Measurements from ENCODE around the gene GRIN2A.

GRIN2A gene

GRCh38 chr16:10083301-10083700 lies 98.9 kb downstream of the GRIN2A start:
- DNase-seq: no peak

- no peak for DNase-seq
Measured at GRCh38 chr16:10081201-10081940, 100.9 kb downstream of the GRIN2A start.

- no peak for DNase-seq
Measured at GRCh38 chr16:10080051-10080772, 102.0 kb downstream of the GRIN2A start.

- DNase-seq: no peak
Measured at GRCh38 chr16:10078541-10078949, 103.7 kb downstream of the GRIN2A start.

- no peak for DNase-seq
Measured at GRCh38 chr16:10077861-10078260, 104.4 kb downstream of the GRIN2A start.

GRCh38 chr16:10076037-10076436 lies 106.2 kb downstream of the GRIN2A start:
- no peak for DNase-seq

GRCh38 chr16:10070591-10070990 lies 111.6 kb downstream of the GRIN2A start:
- no peak for DNase-seq

GRCh38 chr16:10069374-10069773 lies 112.9 kb downstream of the GRIN2A start:
- DNase-seq: no peak

GRCh38 chr16:10067835-10068234 lies 114.4 kb downstream of the GRIN2A start:
- DNase-seq: no peak

- DNase-seq: no peak
Measured at GRCh38 chr16:10067406-10067805, 114.8 kb downstream of the GRIN2A start.

- DNase-seq: no peak
Measured at GRCh38 chr16:10065019-10065418, 117.2 kb downstream of the GRIN2A start.

- no peak for DNase-seq
Measured at GRCh38 chr16:10048850-10049249, 133.4 kb downstream of the GRIN2A start.

- no peak for DNase-seq
Measured at GRCh38 chr16:10045947-10046346, 136.3 kb downstream of the GRIN2A start.

GRCh38 chr16:10045291-10045775 lies 136.9 kb downstream of the GRIN2A start:
- no peak for DNase-seq

GRCh38 chr16:10040136-10041080 lies 141.8 kb downstream of the GRIN2A start:
- no peak for DNase-seq

- DNase-seq: no peak
Measured at GRCh38 chr16:10039220-10040096, 142.8 kb downstream of the GRIN2A start.

GRCh38 chr16:10037751-10038150 lies 144.5 kb downstream of the GRIN2A start:
- DNase-seq: no peak

- DNase-seq: no peak
Measured at GRCh38 chr16:10036956-10037355, 145.3 kb downstream of the GRIN2A start.

- no peak for DNase-seq
Measured at GRCh38 chr16:10033556-10033955, 148.7 kb downstream of the GRIN2A start.

GRCh38 chr16:10031955-10032354 lies 150.3 kb downstream of the GRIN2A start:
- DNase-seq: no peak

- no peak for DNase-seq
Measured at GRCh38 chr16:10031473-10031872, 150.8 kb downstream of the GRIN2A start.

GRCh38 chr16:10028644-10029043 lies 153.6 kb downstream of the GRIN2A start:
- no peak for DNase-seq

All from stimulated activated CD4-positive, alpha-beta T cell treated with anti-CD3 and anti-CD28 coated beads, Interleukin-15, amount 100 ng/mL, for 24 hours (primary cell).